HepG2 (cell line): Measurements from ENCODE around the gene HRH3. TPM values are rescaled to one million over a fixed set of nuclear protein-coding genes. Genes with fewer than 3 reads are reported as not detected.

Source experiments
- FOXK1 ChIP-seq: sonication (generic); formaldehyde crosslinking; IDR thresholded peaks from 2 replicates; pipeline ENCODE4 v1.4.0; 2020; ENCODE audit warnings: low read depth, missing genetic modification reagents, borderline replicate concordance
- SRSF4 ChIP-seq: fragments of 200-400 bp; formaldehyde crosslinking; IDR thresholded peaks from one replicate; pipeline ENCODE4 v1.6.1; 2018; ENCODE audit warnings: mild to moderate bottlenecking, low read depth, low read length, moderate library complexity; ENCODE audit not compliant: poor library complexity, severe bottlenecking
- THYN1 ChIP-seq: sonication (generic); formaldehyde crosslinking; IDR thresholded peaks from 2 replicates; pipeline ENCODE4 v1.8.1; 2023; ENCODE audit warnings: low read depth, mild to moderate bottlenecking, moderate library complexity, missing genetic modification reagents, borderline replicate concordance
- ZNF251 ChIP-seq: sonication (generic); formaldehyde crosslinking; IDR thresholded peaks from 2 replicates; pipeline ENCODE4 v1.9.0; 2021; ENCODE audit warnings: mild to moderate bottlenecking, missing genetic modification reagents
- ZNF3 ChIP-seq: IDR thresholded peaks from 2 replicates; pipeline ENCODE4 v1.7.0; 2017; ENCODE audit warnings: inconsistent platforms
- polyA plus RNA-seq, 8 experiments: library from polyadenylated mRNA; depleted of rRNA in 3 of 8; stranded (reverse) in 7 of 8; unstranded in 1 of 8; fragments of >200 nt; fragmentation: Illumina TruSeq in 4 of 8; extraction: Trizol in 4 of 8; gene quantifications; 2 replicates each; pipeline versions ENCODE4 v1.2.1 to v1.2.3, GENCODE V29; 2011 to 2016; ENCODE audit warnings: low read depth in 4 of 8, missing spikeins in 1 of 8, mixed read lengths in 1 of 8; ENCODE audit not compliant: insufficient read depth in 1 of 8
- total RNA-seq, 5 experiments: library from RNA; depleted of rRNA; stranded (reverse); fragments of >200 nt; fragmentation: Illumina TruSeq; extraction: Trizol; gene quantifications; 2 replicates each; pipeline ENCODE4 v1.2.3, GENCODE V29; 2016; ENCODE audit warnings: low read depth in 1 of 5
- TF ChIP-seq, protein P1 (sequence below): sonication (generic); formaldehyde crosslinking; IDR thresholded peaks from 2 replicates; pipeline ENCODE4 v1.8.0; 2022; ENCODE audit warnings: missing genetic modification reagents, mild to moderate bottlenecking, moderate library complexity, borderline replicate concordance
- TF ChIP-seq, protein P2 (sequence below): IDR thresholded peaks from 2 replicates; pipeline ENCODE4 v1.6.1; 2012; ENCODE audit warnings: low read length, improper control_type of control experiment
- TF ChIP-seq, protein P3 (sequence below): sonication (generic); formaldehyde crosslinking; IDR thresholded peaks from 2 replicates; pipeline ENCODE4; 2020; ENCODE audit warnings: missing genetic modification reagents, mild to moderate bottlenecking, borderline replicate concordance
- TF ChIP-seq, protein P4 (sequence below): IDR thresholded peaks from 2 replicates; pipeline ENCODE4 v1.6.1; 2016; ENCODE audit warnings: mild to moderate bottlenecking, missing biosample characterization, missing genetic modification reagents
- TF ChIP-seq, protein P5 (sequence below): sonication (generic); formaldehyde crosslinking; IDR thresholded peaks from 2 replicates; pipeline ENCODE4 v1.4.0; 2020; ENCODE audit warnings: missing genetic modification reagents
- TF ChIP-seq, protein P6 (sequence below): sonication (generic); formaldehyde crosslinking; IDR thresholded peaks from 2 replicates; pipeline ENCODE4 v1.4.0; 2020; ENCODE audit warnings: mild to moderate bottlenecking, missing genetic modification reagents

The HRH3 gene
- total and polyA plus RNA-seq, 2 of the 13 experiments (the other 11 are each of a cell fraction or from before 2014, with no cell fraction given), result 0.18 TPM; not detected in 1

DNA sequence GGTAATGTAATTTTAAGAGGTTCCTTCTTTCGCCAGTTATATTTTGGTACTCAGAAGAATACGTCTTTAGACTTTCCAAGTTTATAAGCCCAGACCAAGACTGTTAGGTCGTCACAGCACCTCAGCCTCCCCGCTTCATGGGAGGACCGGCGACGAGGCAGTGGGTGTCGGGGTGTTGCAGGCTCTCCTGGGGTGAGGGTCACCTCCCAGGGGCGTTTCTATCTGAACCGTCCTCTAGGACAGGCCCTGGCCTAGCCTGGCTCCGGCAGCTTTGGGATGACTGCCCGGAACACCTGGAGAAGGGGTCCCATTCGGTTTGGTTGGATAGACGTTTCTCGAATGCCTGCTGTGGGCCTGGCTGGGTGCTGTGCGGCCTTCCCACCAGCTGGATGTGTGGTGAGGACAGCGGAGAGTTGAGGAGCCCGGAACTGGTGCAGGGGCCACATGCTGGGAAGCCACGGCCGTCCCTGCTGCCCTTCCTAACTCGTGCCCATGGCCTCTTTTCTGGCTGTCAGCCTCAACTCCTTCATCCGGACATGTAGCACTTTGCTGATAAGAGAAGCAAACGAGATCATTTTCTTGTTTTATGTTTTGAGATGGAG, 19.3 kb upstream of the HRH3 start (continued):
- TF ChIP-seq, protein P1, sequence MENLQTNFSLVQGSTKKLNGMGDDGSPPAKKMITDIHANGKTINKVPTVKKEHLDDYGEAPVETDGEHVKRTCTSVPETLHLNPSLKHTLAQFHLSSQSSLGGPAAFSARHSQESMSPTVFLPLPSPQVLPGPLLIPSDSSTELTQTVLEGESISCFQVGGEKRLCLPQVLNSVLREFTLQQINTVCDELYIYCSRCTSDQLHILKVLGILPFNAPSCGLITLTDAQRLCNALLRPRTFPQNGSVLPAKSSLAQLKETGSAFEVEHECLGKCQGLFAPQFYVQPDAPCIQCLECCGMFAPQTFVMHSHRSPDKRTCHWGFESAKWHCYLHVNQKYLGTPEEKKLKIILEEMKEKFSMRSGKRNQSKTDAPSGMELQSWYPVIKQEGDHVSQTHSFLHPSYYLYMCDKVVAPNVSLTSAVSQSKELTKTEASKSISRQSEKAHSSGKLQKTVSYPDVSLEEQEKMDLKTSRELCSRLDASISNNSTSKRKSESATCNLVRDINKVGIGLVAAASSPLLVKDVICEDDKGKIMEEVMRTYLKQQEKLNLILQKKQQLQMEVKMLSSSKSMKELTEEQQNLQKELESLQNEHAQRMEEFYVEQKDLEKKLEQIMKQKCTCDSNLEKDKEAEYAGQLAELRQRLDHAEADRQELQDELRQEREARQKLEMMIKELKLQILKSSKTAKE (CRISPR knock-in tag), result no peak
- TF ChIP-seq, protein P2, sequence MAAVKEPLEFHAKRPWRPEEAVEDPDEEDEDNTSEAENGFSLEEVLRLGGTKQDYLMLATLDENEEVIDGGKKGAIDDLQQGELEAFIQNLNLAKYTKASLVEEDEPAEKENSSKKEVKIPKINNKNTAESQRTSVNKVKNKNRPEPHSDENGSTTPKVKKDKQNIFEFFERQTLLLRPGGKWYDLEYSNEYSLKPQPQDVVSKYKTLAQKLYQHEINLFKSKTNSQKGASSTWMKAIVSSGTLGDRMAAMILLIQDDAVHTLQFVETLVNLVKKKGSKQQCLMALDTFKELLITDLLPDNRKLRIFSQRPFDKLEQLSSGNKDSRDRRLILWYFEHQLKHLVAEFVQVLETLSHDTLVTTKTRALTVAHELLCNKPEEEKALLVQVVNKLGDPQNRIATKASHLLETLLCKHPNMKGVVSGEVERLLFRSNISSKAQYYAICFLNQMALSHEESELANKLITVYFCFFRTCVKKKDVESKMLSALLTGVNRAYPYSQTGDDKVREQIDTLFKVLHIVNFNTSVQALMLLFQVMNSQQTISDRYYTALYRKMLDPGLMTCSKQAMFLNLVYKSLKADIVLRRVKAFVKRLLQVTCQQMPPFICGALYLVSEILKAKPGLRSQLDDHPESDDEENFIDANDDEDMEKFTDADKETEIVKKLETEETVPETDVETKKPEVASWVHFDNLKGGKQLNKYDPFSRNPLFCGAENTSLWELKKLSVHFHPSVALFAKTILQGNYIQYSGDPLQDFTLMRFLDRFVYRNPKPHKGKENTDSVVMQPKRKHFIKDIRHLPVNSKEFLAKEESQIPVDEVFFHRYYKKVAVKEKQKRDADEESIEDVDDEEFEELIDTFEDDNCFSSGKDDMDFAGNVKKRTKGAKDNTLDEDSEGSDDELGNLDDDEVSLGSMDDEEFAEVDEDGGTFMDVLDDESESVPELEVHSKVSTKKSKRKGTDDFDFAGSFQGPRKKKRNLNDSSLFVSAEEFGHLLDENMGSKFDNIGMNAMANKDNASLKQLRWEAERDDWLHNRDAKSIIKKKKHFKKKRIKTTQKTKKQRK, result no peak
- TF ChIP-seq ZNF251 (CRISPR knock-in tag), result no peak
- TF ChIP-seq, protein P3, sequence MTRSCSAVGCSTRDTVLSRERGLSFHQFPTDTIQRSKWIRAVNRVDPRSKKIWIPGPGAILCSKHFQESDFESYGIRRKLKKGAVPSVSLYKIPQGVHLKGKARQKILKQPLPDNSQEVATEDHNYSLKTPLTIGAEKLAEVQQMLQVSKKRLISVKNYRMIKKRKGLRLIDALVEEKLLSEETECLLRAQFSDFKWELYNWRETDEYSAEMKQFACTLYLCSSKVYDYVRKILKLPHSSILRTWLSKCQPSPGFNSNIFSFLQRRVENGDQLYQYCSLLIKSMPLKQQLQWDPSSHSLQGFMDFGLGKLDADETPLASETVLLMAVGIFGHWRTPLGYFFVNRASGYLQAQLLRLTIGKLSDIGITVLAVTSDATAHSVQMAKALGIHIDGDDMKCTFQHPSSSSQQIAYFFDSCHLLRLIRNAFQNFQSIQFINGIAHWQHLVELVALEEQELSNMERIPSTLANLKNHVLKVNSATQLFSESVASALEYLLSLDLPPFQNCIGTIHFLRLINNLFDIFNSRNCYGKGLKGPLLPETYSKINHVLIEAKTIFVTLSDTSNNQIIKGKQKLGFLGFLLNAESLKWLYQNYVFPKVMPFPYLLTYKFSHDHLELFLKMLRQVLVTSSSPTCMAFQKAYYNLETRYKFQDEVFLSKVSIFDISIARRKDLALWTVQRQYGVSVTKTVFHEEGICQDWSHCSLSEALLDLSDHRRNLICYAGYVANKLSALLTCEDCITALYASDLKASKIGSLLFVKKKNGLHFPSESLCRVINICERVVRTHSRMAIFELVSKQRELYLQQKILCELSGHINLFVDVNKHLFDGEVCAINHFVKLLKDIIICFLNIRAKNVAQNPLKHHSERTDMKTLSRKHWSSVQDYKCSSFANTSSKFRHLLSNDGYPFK (CRISPR knock-in tag), result peak; percentile 73
- TF ChIP-seq, protein P4, sequence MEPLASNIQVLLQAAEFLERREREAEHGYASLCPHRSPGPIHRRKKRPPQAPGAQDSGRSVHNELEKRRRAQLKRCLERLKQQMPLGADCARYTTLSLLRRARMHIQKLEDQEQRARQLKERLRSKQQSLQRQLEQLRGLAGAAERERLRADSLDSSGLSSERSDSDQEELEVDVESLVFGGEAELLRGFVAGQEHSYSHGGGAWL (CRISPR knock-in tag), result no peak; the same call in 1 of the 2 replicates
- TF ChIP-seq THYN1 (CRISPR knock-in tag), result no peak
- TF ChIP-seq, protein P5, sequence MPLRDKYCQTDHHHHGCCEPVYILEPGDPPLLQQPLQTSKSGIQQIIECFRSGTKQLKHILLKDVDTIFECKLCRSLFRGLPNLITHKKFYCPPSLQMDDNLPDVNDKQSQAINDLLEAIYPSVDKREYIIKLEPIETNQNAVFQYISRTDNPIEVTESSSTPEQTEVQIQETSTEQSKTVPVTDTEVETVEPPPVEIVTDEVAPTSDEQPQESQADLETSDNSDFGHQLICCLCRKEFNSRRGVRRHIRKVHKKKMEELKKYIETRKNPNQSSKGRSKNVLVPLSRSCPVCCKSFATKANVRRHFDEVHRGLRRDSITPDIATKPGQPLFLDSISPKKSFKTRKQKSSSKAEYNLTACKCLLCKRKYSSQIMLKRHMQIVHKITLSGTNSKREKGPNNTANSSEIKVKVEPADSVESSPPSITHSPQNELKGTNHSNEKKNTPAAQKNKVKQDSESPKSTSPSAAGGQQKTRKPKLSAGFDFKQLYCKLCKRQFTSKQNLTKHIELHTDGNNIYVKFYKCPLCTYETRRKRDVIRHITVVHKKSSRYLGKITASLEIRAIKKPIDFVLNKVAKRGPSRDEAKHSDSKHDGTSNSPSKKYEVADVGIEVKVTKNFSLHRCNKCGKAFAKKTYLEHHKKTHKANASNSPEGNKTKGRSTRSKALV (CRISPR knock-in tag), result 0 out of 2 replicates have a peak, but pooled peaks have one; percentile 41
- TF ChIP-seq, protein P6, sequence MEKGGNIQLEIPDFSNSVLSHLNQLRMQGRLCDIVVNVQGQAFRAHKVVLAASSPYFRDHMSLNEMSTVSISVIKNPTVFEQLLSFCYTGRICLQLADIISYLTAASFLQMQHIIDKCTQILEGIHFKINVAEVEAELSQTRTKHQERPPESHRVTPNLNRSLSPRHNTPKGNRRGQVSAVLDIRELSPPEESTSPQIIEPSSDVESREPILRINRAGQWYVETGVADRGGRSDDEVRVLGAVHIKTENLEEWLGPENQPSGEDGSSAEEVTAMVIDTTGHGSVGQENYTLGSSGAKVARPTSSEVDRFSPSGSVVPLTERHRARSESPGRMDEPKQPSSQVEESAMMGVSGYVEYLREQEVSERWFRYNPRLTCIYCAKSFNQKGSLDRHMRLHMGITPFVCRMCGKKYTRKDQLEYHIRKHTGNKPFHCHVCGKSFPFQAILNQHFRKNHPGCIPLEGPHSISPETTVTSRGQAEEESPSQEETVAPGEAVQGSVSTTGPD (CRISPR knock-in tag), result peak; percentile 10; the same call in 1 of the 2 replicates
- TF ChIP-seq SRSF4, result no peak
- TF ChIP-seq FOXK1 (CRISPR knock-in tag), result peak; percentile 11; the same call in 1 of the 2 replicates
- no peak for TF ChIP-seq ZNF3 (CRISPR knock-in tag)
